ENCODE data around the gene RBMS2. TPM values are rescaled to one million over a fixed set of nuclear protein-coding genes. Genes with fewer than 3 reads are reported as not detected.

RBMS2 gene
- total and polyA plus RNA-seq, 9 of the 15 experiments (the other 6 are each of a cell fraction or from before 2014, with no cell fraction given) = 0.08 to 10.5 (median 0.31) TPM

DNA sequence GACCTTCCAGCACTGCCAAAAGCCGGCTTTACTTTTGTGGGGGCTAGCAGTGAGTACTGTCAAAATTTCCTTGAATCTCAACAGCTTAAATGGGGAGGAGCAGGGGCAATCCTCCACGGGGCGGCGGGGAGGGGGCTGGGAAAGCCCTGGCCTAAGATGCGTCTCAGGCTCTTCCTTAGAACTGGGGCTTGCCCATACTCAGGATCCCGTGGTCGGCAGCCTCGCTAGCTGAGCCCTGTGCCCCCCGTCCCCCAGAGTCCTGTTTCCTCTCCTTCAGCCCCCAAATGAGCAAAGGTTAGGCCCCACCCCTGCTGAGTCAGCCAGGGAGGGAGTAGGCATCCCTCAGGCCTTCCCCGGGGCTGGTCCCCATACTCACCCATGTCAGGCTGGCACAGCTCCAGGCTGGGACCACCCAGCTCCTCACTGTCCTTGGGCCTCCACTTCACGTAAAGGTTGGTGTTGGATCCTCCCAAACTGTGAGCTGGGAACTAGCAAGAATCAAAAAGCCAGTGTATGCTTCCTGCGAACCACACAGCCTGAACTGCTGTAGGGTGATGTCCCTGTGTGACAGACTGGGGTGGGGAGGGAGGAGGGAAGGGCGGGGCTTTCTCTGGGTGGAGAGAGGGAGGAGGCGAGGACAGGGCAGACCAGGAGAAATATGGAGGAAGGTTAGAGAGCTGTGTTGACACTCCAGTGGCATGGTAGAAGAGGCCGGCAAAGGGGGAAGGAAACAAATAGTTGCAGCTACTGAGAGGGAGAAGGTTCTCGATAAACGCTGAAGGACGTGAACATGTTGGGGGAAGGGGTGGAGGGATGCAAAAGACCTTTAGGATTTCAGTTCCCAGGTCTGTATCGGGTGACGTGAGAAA is 114.4 kb downstream of the RBMS2 start (continued):
- TF ChIP-seq FOXK2 (conservative IDR thresholded peaks at IDR 0.05 in 1 of 2, IDR thresholded peaks at IDR 0.05 in 1 of 2; ENCODE audit: low read depth in 2 of 2) (peak; percentile 76 to 89), SREBF1 (IDR thresholded peaks at IDR 0.05; ENCODE audit: borderline replicate concordance, low read depth, low read length) (0 out of 2 replicates have a peak, but pooled peaks have one; percentile 2), POLR3G (IDR thresholded peaks at IDR 0.05; ENCODE audit: extremely low read depth, insufficient read length, insufficient replicate concordance) (no peak), BACH1 (tag; IDR thresholded peaks at IDR 0.05) (peak; percentile 59; the same call in 1 of the 2 replicates), DMBX1 (CRISPR knock-in tag; IDR thresholded peaks at IDR 0.05; ENCODE audit: borderline replicate concordance) (no peak)
- TF ChIP-seq, protein P1, sequence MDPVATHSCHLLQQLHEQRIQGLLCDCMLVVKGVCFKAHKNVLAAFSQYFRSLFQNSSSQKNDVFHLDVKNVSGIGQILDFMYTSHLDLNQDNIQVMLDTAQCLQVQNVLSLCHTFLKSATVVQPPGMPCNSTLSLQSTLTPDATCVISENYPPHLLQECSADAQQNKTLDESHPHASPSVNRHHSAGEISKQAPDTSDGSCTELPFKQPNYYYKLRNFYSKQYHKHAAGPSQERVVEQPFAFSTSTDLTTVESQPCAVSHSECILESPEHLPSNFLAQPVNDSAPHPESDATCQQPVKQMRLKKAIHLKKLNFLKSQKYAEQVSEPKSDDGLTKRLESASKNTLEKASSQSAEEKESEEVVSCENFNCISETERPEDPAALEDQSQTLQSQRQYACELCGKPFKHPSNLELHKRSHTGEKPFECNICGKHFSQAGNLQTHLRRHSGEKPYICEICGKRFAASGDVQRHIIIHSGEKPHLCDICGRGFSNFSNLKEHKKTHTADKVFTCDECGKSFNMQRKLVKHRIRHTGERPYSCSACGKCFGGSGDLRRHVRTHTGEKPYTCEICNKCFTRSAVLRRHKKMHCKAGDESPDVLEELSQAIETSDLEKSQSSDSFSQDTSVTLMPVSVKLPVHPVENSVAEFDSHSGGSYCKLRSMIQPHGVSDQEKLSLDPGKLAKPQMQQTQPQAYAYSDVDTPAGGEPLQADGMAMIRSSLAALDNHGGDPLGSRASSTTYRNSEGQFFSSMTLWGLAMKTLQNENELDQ (CRISPR knock-in tag; IDR thresholded peaks at IDR 0.05; ENCODE audit: borderline replicate concordance) = no peak
- TF ChIP-seq, protein P2, sequence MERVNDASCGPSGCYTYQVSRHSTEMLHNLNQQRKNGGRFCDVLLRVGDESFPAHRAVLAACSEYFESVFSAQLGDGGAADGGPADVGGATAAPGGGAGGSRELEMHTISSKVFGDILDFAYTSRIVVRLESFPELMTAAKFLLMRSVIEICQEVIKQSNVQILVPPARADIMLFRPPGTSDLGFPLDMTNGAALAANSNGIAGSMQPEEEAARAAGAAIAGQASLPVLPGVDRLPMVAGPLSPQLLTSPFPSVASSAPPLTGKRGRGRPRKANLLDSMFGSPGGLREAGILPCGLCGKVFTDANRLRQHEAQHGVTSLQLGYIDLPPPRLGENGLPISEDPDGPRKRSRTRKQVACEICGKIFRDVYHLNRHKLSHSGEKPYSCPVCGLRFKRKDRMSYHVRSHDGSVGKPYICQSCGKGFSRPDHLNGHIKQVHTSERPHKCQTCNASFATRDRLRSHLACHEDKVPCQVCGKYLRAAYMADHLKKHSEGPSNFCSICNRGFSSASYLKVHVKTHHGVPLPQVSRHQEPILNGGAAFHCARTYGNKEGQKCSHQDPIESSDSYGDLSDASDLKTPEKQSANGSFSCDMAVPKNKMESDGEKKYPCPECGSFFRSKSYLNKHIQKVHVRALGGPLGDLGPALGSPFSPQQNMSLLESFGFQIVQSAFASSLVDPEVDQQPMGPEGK (CRISPR knock-in tag; IDR thresholded peaks at IDR 0.05; ENCODE audit: borderline replicate concordance) = 0 out of 2 replicates have a peak, but pooled peaks have one; percentile 18
- TF ChIP-seq, protein P3, sequence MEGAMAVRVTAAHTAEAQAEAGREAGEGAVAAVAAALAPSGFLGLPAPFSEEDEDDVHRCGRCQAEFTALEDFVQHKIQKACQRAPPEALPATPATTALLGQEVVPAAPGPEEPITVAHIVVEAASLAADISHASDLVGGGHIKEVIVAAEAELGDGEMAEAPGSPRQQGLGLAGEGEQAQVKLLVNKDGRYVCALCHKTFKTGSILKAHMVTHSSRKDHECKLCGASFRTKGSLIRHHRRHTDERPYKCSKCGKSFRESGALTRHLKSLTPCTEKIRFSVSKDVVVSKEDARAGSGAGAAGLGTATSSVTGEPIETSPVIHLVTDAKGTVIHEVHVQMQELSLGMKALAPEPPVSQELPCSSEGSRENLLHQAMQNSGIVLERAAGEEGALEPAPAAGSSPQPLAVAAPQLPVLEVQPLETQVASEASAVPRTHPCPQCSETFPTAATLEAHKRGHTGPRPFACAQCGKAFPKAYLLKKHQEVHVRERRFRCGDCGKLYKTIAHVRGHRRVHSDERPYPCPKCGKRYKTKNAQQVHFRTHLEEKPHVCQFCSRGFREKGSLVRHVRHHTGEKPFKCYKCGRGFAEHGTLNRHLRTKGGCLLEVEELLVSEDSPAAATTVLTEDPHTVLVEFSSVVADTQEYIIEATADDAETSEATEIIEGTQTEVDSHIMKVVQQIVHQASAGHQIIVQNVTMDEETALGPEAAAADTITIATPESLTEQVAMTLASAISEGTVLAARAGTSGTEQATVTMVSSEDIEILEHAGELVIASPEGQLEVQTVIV (CRISPR knock-in tag; IDR thresholded peaks at IDR 0.05; ENCODE audit: borderline replicate concordance) = no peak
- TF ChIP-seq, protein P4, sequence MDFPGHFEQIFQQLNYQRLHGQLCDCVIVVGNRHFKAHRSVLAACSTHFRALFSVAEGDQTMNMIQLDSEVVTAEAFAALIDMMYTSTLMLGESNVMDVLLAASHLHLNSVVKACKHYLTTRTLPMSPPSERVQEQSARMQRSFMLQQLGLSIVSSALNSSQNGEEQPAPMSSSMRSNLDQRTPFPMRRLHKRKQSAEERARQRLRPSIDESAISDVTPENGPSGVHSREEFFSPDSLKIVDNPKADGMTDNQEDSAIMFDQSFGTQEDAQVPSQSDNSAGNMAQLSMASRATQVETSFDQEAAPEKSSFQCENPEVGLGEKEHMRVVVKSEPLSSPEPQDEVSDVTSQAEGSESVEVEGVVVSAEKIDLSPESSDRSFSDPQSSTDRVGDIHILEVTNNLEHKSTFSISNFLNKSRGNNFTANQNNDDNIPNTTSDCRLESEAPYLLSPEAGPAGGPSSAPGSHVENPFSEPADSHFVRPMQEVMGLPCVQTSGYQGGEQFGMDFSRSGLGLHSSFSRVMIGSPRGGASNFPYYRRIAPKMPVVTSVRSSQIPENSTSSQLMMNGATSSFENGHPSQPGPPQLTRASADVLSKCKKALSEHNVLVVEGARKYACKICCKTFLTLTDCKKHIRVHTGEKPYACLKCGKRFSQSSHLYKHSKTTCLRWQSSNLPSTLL (IDR thresholded peaks at IDR 0.05) = no peak
- TF ChIP-seq, protein P5, sequence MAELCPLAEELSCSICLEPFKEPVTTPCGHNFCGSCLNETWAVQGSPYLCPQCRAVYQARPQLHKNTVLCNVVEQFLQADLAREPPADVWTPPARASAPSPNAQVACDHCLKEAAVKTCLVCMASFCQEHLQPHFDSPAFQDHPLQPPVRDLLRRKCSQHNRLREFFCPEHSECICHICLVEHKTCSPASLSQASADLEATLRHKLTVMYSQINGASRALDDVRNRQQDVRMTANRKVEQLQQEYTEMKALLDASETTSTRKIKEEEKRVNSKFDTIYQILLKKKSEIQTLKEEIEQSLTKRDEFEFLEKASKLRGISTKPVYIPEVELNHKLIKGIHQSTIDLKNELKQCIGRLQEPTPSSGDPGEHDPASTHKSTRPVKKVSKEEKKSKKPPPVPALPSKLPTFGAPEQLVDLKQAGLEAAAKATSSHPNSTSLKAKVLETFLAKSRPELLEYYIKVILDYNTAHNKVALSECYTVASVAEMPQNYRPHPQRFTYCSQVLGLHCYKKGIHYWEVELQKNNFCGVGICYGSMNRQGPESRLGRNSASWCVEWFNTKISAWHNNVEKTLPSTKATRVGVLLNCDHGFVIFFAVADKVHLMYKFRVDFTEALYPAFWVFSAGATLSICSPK (IDR thresholded peaks at IDR 0.05; ENCODE audit: borderline replicate concordance) = 0 out of 2 replicates have a peak, but pooled peaks have one; percentile 48
- TF ChIP-seq, protein P6, sequence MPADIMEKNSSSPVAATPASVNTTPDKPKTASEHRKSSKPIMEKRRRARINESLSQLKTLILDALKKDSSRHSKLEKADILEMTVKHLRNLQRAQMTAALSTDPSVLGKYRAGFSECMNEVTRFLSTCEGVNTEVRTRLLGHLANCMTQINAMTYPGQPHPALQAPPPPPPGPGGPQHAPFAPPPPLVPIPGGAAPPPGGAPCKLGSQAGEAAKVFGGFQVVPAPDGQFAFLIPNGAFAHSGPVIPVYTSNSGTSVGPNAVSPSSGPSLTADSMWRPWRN (IDR thresholded peaks at IDR 0.05; ENCODE audit: low read depth) = no peak

Data from K562 (cell line).